ENCODE measurements around the gene PTH2R.

DNA sequence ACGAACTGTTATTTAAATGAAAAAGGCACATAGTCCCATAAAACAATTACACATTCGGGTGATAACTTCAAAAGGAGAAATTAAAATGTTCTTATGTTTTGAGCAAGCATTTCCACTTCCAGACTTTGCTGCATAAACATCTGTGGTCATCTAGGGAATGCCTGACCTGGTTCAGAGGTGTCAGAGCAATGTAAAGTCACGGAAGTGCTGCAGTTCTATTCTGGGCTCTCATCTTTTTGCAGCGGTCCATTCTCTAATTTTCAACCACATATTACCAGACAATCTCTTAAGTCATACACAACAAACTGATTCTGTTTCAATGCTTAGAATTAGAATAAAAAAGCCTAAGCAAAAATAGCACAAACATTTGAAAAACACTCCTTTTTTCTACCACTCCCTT, 22.0 kb upstream of the PTH2R start:
- TF ChIP-seq, protein P1, sequence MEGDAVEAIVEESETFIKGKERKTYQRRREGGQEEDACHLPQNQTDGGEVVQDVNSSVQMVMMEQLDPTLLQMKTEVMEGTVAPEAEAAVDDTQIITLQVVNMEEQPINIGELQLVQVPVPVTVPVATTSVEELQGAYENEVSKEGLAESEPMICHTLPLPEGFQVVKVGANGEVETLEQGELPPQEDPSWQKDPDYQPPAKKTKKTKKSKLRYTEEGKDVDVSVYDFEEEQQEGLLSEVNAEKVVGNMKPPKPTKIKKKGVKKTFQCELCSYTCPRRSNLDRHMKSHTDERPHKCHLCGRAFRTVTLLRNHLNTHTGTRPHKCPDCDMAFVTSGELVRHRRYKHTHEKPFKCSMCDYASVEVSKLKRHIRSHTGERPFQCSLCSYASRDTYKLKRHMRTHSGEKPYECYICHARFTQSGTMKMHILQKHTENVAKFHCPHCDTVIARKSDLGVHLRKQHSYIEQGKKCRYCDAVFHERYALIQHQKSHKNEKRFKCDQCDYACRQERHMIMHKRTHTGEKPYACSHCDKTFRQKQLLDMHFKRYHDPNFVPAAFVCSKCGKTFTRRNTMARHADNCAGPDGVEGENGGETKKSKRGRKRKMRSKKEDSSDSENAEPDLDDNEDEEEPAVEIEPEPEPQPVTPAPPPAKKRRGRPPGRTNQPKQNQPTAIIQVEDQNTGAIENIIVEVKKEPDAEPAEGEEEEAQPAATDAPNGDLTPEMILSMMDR (IDR thresholded peaks at IDR 0.05), result no peak
- no peak for TF ChIP-seq POLR2A (IDR thresholded peaks at IDR 0.05)
